DLD1 (cell line): ENCODE results near the gene NDUFA12.

Source experiments
- in situ Hi-C: cut with HindIII; loops from 2 replicates; pipeline ENCODE4 v1.10.0; 2017; ENCODE audit warnings: low sequenced_read_pairs

NDUFA12 gene

DNA sequence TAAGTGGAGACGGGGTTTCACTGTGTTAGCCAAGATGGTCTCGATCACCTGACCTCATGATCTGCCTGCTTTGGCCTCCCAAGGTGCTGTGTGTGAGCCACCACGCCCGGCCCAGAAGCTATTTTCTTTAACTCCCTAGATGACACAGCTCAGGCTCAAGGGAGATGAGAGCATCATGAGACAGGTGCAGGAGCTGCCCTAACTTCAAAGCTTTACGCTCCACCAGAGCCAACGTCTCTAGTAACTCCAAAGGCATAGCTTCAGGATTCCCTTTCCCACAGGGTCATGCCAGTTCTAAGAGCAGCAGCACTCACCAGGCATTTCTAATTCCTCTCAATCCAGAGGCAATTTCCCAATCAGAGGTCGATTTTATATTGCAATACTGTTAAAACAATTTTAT, 21.0 kb downstream of the NDUFA12 start:
- in situ Hi-C loops = no loop called here

DNA sequence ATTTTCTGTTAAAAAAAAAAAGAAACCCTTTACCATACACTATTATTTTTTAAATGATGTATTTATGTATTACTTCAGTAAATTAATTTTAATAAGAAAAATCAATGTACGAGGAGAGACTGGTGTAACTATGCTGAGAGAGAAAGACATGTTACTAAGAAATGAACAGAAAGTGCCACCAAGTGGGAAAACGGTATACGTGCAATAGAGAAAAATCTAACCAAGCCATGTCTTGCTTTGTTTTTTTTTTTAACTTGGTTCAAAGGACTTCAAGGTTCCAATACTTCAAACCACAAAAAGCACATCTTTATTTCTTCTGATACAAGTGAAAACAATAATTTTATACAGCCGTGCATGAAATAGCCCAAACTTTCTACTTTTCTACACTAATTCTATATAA, 22.9 kb downstream of the NDUFA12 start:
- in situ Hi-C loops = no loop called here

DNA sequence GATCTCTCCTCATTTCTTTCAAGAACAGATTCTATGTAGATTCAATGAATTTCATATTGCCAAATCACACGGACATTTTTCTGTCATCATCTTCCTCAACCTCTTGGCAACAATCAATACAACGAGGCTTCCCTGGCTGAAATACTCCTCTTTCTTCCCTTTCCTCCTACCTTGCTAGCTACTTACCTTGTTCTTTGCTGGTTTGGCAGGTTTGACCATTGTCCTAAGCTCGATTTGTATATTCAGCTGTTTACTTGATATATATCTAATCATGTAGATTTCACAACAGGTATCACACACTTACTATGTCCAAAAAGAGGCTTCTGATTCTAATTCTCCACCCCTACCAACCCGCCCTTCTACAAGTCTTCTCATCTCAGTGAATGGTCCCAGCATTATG, 23.6 kb downstream of the NDUFA12 start:
- in situ Hi-C loops = no loop called here

DNA sequence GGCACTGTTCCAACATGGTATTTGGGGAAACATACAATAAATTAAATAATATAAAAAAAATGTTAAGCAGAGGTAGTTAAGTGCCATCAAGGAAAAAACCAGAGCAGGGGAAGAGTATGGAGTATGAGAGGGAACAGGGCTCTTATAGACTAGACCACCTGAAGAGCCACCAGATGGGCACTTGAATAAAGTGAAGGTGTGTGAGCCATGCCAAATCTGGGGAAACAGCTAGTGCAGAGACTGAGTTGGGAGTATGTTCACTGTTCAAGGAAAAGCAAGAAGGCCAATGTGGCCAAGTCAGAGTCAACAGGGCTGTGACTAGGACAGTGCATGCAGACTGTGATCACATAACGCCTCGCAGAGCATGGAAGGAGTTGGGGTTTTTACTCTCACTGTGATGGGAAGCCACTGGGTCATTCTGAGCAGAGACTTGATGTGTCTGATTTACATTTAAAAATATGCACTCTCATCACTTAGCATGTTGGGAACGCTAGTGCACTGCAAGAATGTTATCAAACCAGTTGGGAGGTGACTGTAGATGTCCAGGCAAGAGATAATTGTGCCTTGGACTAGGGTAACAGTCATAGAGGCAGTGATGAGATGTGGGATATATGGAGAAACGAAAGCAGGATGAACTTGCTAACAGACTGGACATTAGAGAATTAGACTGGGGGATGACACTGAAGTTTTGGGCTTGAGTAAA, 25.6 kb downstream of the NDUFA12 start:
- in situ Hi-C loops = no loop called here

DNA sequence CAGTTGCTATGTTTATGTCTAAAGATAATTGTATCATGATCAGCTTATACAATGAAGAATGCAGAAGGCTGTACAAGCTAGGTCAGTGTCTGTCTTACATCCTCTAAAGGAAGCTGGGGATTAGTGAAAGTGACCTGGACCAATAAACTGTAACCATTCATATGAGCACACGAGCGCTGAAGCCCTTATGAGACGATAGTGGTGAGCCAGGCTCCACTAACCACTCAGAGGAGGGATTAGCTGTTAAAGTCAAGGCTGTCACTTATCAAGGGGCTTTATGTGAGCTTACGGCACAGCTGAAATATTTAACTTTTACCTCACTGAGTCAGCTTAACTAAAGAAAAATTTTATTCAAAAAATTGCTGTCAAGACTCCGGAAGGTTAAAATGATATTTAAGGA, 30.3 kb downstream of the NDUFA12 start:
- in situ Hi-C loops = no loop called here

DNA sequence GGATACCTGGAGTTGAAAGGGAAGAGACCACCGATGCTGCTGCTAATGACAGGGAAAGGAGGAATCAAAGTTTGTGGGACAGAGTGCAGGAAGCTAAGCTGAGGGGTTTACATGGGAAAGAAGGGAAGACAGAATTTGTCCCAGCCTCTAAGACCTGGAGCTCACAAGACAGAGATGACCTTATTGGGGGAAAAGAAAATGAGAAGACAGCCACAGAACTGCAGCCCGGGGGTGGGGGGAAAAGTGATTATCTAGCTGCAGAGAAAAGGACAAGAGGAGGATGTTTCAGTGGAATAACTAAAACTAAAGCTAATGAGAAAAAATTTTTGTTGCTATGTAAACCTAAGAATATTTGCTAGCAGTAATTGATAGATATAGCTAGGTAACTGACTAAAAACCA, 30.7 kb downstream of the NDUFA12 start:
- in situ Hi-C loops = no loop called here

DNA sequence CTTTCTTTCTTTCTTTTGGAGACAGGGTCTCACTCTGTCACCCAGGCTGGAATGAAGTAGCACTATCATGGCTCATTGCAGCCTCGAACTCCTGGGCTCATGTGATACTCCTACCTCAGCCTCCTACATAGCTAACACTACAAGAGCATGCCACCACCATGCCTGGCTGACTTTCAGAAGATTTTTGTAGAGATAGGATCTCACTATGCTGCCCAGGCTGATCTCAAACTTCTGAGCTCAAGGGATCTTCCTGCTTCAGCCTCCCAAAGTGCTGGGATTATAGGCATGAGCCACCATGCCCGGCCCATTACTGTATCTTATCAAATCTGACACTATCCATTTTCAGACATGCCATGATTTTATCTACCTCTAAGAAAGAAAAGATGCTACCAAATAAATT, 31.6 kb downstream of the NDUFA12 start:
- in situ Hi-C loops = no loop called here

DNA sequence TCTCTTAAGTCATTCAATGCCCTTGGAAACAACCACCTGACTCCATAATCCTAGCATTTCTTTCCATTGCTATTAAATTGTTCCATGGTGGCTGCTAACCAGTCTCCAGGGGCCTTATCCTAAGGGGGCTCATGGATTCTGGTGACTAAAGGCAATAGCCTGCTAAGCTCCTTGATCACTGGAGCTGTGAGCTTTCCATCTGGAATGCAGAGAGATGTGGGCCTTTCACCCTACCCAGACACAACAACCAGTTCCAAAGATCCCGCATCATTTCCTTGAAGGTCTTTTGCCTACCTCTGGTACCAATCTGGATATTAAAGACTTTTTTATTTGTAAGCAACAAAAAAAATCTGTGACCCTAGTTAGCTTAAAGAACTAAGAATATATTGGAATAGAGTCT, 32.9 kb downstream of the NDUFA12 start:
- in situ Hi-C loops = no loop called here

DNA sequence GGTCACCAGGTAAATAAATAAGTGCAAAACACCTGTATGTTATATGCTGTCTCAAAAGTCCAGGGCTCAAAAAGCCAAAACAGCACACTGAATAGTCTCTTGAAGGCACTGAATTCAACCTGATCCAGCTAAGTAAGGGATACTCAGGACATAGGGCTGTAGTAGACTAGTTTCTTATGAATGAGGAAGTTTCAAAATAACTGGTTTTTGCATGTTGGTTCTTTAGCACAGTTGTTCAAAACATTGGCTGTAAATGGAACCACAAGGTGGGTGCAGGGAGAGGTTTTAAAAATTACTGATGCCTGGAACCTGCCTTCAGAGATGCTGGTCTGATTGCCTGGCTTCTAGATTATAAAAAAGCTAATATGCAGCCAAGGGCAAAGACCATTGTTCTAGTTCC, 34.1 kb downstream of the NDUFA12 start:
- in situ Hi-C loops = no loop called here

DNA sequence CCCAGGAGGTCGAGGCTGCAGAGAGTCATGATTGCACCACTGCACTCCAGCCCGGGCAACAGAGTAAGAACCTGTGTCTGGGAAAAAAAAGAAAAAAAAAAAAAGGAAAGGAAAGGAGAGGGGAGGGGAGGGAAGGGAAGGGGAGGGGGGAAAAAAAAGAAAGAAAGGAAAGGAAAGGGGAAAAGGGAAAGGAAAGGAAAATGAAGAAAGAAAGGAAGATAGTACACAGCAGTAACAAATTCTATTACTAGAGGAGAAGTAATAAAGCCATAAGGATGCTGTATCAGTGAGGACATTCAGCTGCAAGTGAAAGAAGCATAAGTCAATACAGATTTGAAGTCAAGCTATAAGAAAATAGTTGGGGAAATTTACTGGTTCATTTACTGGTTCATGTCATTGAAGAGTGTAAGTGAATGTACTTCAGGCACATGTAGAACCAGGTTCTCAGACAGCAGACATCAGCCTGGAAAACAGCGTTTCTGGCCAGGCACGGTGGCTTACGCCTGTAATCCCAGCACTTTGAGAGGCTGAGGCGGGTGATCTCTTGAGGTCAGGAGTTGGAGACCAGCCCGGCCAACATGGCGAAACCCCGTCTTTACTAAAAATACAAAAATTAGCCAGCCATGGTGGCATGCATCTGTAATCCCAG, 37.4 kb downstream of the NDUFA12 start:
- in situ Hi-C loops = no loop called here

DNA sequence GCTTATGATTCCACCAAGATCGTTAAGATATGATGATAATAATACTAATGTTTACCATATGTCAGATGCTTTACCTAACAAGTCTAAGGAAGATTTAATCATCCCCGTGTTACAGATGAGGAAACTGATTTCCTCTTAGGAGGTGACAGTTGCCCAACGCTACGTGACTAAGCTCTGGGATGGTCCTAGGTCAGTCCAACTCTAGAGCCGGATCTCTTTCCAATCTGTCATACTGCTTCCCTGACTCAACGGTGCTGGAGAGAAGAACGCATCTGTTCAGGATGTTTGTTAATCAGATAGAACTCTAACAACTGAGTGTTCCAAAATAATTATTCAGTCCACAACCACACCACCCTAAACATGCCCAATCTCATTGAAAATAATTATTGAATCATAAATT, 39.8 kb downstream of the NDUFA12 start:
- in situ Hi-C loops = no loop called here

DNA sequence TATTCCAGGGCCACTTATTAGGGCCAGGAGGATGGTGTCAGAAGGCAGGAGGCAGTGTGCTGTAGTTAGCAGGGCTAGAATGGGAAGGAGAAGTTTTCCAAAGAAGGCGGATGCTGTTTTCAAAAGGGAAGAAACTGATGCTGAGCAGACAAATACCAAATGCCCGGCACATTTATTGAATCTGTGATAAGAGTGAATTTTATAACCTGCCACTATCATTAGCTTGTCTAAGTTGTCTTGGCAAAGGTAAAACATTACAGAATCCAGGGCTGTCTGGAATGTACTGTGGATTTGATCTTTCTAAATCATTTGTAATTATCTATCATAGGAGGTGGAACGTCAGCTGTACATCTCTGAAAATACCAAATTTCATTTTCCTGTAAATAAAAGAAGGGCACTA, 40.8 kb downstream of the NDUFA12 start:
- in situ Hi-C loops = no loop called here

DNA sequence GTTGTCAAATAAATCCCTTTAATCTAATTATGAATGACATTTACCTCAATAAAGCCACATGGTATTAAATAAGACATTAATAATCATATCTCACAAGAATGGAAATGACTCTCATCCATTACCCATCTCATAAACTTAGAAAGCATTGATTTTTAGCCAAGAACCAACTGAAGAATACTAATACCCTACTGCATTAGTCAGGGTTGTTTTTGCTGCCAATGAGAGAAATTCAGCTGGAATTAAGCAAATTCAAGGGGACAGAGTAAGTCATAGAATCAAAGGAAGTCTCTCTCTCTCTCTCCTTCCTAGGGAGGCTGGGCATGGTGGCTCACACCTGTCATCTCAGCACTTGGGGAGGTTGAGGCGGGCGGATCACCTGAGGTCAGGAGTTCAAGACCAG, 41.6 kb downstream of the NDUFA12 start:
- in situ Hi-C loops = no loop called here

DNA sequence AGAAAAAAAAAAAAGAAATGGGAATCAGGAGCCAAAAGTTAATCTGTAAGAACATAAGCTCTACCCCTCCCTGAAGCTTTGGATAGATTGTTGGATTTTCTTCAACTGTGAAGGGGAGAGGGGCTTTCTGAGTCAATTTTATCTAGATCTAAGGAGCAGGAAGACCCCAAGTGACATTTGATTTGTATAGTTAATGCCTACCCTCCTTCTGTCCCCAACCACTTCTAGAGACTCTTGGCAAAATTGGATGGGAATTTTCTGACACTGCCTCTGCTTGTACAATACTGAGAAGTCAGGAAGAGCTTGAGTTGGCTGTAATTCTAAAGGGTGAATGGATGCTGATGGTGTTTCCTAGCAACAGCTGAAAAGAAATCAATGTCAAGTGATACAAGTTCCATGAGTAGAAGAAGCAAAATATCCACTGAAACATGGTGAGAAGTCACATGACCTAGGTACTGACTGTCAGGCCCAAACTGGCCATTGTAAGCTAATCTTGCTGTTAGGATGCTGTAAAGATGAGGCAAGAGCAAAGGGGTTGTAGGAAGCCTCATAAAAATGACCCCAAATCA, 42.2 kb downstream of the NDUFA12 start:
- in situ Hi-C loops = no loop called here

DNA sequence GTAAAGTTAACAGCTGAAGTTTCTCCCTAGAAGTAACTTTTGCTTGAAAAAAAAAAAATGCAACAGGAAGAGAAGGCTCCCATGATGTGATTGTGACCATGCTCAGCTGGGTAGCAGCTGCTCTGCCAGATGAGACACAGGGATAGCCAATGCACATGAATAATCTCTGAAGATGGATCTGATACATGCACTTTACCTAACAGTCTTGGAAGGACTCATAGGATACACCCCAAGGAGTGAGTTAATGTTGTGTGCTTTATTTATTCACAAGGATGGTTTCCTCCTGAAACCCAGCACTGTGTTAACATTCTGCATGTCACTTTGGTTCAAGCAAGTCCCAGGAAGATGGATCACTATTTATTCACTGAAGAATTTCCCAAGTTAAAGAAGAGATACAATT, 46.5 kb downstream of the NDUFA12 start:
- in situ Hi-C loops = no loop called here

DNA sequence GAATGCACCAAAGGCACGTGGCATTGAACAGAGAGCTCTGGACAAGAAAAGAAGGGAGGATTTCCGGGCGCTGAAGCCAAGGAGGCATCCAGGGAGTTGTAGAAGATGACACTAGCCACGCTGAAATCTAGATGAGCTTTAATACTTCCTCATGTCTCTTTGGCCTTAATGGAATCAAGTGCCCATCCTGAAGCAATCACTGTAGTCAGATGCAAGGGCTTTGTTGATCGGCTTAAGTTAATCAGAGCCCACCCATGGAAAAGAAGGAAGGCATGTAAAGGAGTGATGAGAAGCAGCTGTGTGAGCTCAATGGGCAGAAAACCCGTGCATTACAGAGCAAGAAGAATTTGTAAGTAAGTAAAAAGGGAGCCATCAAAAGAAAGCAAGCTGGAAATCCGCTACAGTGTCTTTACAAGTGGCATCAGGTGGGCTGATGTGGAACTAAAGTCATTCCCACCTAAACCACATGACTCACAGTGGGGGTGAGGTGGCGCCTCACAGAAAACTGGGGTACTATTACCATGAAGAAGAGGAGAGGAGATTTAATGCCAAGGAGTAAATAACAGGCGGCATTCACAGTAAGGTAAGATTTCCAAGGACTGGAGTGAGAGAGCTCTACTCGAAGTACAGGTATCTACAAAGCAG, 48.4 kb downstream of the NDUFA12 start:
- in situ Hi-C loops = no loop called here

DNA sequence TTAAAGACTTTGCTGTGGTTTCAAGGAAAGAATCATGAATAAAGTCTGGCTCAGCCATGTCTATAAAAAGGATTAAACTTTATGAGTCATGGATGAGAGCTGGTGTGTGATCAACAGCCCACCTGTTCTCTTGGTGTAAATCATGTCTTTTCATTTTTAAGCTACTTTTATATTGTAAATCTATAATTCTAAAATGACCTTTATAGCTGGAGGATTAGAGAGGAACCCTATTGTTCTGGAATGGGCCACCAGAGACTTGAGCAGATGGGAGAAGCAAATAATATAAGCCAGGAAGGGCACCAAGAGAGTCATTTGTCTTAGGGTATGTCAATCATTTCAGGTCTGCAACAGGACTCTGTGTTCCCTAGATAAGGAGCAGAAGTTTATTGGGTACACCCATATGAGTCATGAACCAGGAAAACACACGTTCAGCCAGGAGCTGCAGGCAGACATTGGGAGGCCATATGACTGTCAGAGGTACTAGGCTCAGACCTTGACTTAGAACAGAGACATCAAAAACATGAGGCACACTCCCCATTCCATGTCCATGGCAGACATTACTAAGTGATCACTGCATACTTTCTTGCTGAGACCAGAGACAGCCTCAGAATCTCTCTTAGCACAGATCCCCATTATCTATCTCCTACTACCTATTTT, 49.3 kb downstream of the NDUFA12 start:
- in situ Hi-C loops = no loop called here

DNA sequence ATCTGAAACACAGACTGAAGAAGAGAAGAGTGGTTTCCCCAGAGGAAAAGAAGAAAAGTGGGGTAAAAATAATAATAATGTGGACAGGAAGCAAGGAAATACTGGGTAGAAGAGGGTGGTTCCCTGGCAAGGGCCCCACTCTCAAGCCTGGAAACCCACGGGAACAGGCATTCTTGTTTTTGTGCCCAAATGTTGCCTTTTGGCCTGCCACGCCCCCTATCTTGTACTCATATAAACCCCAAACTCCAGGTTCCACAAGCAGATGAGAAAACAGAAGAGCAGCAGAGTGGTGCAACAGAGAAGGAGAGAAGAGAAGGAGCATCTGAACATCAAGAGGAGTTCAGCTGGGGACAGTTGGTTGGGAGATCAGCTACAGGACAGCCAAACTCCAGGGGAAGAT, 51.2 kb downstream of the NDUFA12 start:
- in situ Hi-C loops = no loop called here

DNA sequence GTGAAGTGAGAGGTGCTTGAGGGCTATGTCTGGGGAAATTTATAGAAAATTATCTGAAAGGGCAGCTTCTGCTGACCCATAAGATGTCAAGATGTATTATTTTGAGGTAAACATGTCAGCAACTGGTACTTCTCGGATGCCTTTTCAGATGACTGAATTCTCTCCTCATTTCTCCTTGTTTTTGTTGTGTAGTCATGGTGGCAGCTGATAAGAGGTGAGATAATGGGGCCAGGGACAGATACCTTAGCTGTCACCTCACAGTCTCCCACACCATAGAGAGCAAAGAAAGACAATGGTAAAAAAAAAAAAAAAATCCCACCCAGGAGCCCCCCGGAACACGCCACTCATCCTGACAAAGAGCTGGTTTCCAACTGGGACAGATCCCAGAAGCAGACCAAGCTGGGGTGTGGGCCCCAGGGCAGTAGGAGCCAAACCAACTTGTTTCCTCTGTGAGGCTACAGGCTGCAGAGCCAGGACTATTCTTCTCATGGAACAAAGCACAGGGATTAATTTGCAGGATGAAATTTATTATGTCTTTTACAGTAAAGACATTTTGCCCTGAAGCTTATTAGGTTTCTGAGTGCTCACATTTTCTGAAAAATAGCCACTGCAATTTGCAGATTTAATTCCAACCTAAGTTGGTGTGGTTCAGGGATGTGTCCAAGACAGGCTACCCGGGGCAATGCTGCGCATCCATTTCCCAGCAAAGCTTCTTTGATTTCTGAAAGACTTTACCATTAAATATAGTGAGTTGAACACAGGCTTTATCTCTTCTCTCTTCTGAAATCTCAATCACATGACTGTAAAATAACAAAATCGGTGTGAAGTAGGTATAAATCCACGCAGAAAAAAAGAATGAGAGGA, 52.2 kb downstream of the NDUFA12 start:
- in situ Hi-C loops = no loop called here

DNA sequence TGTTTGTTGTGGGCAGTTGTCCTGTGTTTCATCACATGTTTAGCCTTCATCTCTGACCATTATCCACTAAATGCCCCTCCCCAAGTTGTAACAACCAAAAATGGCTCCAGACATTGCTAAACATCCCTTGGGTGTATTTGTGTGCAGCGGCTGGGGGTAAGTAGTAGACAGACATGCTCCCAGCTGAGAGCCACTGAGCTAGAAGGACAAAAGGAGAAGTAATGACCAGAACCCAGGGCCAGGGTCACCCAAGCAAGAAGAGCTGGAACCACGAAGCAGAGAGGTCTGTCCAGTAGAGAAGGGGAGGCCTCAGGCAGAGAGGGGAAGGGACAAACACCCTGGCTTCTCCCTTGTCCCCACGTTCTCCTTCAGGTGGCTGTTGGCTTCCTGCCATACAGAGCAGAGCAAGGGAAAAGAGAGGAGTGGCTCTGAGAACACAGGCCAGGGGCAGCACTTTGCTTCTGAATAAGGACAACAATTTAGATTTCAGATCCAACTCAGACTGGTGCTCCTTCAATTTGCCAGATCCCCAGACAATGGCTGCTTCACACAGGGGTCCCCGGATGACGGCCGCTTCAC, 55.2 kb downstream of the NDUFA12 start:
- in situ Hi-C loops = no loop called here
